Dedifferentiated amniotic fluid mesenchymal stem cell (primary cell): Measurements from ENCODE around the gene ZNF606.
"Not testable (repeated sequence)": the region's sequence is repeated elsewhere in the genome, so short reads cannot be mapped to it uniquely, and the experiment has no call there.

Experiments
- DNase-seq: peaks from one replicate; pipeline ENCODE4 v3.0.0-alpha.2; 2016; ENCODE audit errors: extremely low spot score

Gene ZNF606

DNA sequence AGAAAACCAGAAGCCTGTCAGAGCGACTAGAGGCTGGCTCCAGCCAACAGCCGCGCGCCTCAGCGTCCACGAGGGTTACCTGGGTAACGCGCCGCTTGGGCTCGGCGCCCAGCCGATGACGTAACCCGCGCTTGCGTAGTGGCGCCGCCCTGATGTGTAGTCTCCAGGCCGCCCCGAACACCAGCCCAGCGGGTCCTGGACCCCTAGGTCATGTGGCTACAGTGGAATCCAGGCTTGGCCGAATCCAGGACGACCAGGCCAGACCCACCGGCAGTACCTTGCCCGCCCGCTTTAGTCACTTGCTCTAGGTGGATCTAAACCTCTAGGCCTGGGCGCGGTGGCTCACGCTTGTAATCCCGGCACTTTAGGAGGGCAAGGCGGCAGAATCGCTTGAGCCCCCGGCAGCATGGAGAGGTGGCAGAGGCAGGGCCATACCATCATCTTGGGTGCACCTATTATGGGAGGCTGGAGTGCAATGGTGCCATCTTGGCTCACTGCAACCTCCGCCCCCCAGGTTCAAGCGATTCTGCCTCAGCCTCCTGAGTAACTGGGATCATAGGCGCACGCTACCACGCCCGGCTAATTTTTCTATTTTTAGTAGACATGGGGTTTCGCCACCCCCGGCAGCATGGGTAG lies 7.2 kb upstream of the ZNF606 start:
- no peak for DNase-seq

- DNase-seq: no peak
Measured at GRCh38 chr19:58009301-58009665, 6.7 kb upstream of the ZNF606 start.

DNA sequence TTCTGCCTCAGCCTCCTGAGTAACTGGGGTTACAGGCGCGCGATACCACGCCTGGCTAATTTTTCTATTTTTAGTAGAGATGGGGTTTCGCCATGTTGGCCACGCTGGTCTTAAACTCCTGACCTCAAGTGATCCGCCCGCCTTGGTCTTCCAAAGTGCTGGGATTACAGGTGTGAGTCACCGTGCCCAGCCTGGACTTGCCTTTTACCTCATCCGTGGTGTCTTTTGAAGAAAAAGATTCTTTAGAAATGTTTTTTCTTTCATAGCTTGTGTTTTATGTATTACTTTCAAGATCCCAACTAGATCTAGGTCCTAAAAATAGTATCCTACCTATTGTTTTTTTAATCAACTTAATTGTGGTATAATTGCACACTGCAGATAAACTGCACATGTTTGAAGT lies 6.3 kb upstream of the ZNF606 start:
- not testable (repeated sequence) for DNase-seq

DNA sequence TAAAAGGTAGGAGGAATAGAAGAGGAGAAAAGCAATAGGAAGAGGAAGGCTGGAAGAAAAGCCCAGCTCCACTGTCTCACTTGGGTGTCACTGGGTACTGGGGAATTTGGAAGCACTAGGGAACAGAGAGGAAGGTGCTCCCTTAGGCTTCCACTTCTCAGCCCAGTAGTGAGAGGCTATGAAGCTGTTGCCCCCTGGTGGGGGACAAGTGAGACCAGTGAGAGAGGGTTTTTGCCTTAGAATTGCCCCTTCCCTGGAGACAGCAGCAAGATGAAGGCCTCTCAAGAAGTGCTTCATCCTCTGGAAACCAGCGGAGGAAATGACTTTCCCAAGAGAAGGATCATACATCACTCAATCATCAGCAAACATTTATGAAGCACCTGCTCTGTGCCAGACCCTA lies 4.7 kb upstream of the ZNF606 start:
- DNase-seq: no peak

- DNase-seq: no peak
Measured at GRCh38 chr19:58003174-58003828, 681 bp upstream of the ZNF606 start.

GRCh38 chr19:58001895-58002369 lies 688 bp downstream of the ZNF606 start:
- DNase-seq: no peak

GRCh38 chr19:58000677-58001076 lies 1.9 kb downstream of the ZNF606 start:
- no peak for DNase-seq

- DNase-seq: no peak
Measured at GRCh38 chr19:57992841-57993240, 9.8 kb downstream of the ZNF606 start.

DNA sequence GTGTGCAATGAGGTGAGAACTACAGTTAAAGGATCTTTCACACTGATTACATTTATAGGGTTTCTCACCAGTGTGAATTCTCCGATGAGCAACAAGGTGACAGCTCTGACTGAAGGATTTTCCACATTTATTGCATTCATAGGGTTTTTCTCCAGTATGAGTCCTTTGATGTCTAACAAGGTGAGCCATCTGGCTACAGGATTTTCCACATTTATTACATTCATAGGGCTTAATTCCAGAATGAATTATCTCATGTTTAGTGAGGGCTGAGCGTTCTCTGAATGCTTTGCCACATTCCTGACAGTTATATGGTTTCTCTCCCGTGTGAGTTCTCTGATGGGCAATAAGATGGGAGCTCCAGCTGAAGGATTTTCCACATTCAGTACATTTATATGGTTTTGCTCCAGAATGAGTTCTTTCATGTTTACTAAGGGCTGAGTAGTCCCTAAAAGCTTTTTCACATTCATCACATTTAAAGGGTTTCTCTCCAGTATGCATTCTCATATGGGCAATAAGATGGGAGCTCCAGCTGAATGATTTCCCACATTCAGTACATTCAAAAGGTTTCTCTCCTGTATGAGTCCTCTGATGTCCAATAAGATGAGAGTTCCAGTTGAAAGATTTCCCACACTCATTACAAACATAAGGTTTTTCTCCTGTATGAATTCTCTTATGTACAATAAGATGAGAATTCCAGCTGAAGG lies 23.9 kb downstream of the ZNF606 start:
- no peak for DNase-seq

- DNase-seq: no peak
Measured at GRCh38 chr19:57974434-57974833, 28.2 kb downstream of the ZNF606 start, which contains the start of gene C19orf18. C19orf18 (minus strand) TSS chr19:57974534; CDS start chr19:57974432, 102 bp downstream.

DNA sequence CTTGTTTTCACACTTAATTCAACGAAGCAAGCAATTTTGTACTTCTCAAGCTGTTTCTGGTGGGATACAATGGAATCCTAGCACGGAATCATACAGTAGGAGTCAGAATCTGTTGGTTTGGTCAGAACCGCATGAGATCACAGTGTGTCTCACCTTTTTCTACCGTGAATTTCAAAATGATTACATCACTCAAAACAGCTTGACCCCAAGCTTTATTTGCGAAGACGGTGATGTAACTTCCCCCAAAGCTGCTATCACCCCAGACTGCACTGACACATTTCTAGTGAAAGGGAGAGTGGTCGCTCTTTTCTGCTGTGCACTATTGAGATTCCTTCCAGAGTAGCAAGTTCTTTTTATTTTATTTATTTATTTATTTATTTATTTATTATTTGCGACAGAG lies 37.9 kb downstream of the ZNF606 start:
- no peak for DNase-seq

GRCh38 chr19:57961785-57962184 lies 40.8 kb downstream of the ZNF606 start:
- DNase-seq: no peak

DNA sequence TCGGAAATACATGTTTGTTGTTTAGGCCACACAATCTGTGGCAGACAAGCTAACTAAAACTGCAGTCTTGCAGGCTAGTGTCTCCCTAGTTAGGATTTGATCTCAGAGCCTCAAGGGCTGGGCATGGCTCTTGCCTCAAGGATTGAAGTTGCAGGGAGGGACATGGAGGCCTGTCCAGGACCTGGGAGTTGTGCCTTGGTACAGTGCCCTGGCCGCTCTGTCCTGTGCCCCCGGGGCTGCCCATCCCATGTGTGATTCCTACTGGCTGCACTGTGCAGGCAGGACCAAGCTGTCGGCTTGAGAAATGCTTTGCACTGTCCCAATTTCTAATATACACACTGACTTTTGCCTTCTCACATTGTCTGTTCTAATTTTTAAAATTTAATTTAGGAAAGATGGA lies 47.6 kb downstream of the ZNF606 start:
- DNase-seq: no peak

GRCh38 chr19:57949702-57950101 lies 52.9 kb downstream of the ZNF606 start:
- DNase-seq: no peak

- no peak for DNase-seq
Measured at GRCh38 chr19:57949296-57949695, 53.3 kb downstream of the ZNF606 start.

DNA sequence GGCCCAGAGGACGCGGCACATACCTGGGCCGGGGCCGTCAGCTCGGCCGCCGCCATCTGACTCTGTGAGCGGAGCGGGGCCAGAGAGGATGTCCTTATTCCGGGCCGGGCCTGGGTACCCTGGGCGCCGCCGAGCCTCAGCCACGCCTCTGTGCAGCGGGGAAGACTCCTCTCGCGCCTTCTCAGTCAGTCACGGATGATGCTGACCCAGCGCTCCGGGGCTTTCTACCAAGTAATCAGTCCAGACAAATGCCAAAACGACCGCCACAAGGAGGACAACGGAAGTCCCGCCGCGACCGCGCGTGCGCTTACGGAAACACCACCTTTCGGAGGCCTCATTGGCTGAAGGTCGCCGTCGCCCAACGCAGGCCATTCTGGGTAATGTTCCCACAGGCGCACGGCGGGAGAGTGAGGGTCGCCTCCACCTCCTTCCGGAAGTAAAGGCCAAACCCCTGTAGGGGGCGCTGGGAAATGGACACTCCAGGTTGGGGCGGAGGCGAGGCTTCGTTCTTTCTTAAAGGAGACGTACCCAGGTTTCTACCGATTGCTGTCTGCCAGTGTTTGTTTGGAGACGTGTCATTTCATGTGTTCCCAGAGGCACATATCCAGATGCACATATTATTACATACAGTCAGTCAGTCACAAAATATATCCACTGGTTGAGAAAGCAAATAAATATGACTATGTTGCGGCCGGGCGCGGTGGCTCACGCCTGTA lies 55.0 kb downstream of the ZNF606 start, which contains the start of gene ZNF256:
TSS of gene ZNF256 (minus strand) at position 288 of the 716 bp plus-strand sequence. CDS start at position 56, 232 bp downstream.
- DNase-seq: peak; percentile 91

DNA sequence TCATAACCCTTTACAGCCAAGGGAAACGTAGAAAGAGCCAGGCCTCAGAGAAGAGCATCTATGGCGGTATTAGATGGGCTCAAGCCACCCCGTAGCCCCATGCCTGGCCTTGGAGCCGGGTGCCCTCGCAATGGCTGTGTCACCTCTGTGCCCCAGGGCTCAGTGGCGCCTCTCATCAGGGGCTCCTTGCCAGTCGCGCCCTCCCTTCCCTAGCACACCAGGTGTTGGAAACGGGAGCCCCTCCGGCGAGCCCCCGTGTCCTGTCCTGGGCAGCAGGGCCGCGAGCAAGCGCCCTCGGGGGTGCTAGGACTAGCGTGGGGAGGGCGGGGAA lies 55.6 kb downstream of the ZNF606 start:
- DNase-seq: no peak

GRCh38 chr19:57946316-57946715 lies 56.3 kb downstream of the ZNF606 start:
- DNase-seq: no peak

DNA sequence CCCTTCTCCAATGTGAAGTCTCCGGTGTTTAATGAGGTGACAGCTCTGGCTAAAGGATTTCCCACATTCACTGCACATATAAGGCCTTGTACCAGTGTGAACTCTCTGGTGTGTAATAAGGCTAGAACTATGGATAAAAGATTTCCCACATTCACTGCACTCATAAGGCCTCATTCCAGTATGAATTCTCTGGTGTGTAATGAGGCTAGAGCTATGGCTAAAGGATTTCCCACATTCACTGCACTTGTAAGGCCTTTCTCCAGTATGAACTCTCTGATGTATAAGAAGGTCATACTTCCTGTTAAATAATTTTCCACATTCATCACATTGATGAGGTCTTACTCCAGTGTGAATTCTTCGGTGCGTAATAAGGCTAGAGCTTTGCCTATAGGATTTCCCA lies 61.0 kb downstream of the ZNF606 start:
- no peak for DNase-seq

GRCh38 chr19:57935731-57936130 lies 66.9 kb downstream of the ZNF606 start:
- DNase-seq: no peak

GRCh38 chr19:57934820-57935665 lies 67.6 kb downstream of the ZNF606 start, which contains the start of gene ZNF418:
ZNF418 (minus strand) TSS chr19:57935402; CDS start chr19:57933822, 1,580 bp downstream.
- peak; percentile 66 for DNase-seq
